CD4-positive, alpha-beta T cell treated with Interleukin-17A for 1 hour (primary cell): ENCODE results near the gene FAHD2A.
"Not testable (repeated sequence)": the region's sequence is repeated elsewhere in the genome, so short reads cannot be mapped to it uniquely, and the experiment has no call there.

Experiments used
- DNase-seq: peaks from one replicate; pipeline ENCODE4 v3.0.0-alpha.2; 2020

The FAHD2A gene

GRCh38 chr2:95442474-95443099 lies 40.1 kb downstream of the FAHD2A start:
- not testable (repeated sequence) for DNase-seq

- not testable (repeated sequence) for DNase-seq
These were observed 42.8 kb downstream of the FAHD2A start for GRCh38 chr2:95445317-95445716.

- DNase-seq: not testable (repeated sequence)
These were observed 60.8 kb downstream of the FAHD2A start for GRCh38 chr2:95463292-95463691.
